ENCODE data around the gene MRPL54. TPM values are rescaled to one million over a fixed set of nuclear protein-coding genes. Genes with fewer than 3 reads are reported as not detected.

MRPL54 gene
- polyA plus RNA-seq, 2 of the 4 experiments (the other 2 are of a cell fraction) = 30.8 to 47.5 TPM

GRCh38 chr19:3798137-3798536 is 35.7 kb downstream of the MRPL54 start:
- TF ChIP-seq JUN (IDR thresholded peaks at IDR 0.05) (no peak), JUNB (IDR thresholded peaks at IDR 0.05) (no peak), RFX5 (IDR thresholded peaks at IDR 0.05) (no peak), TFCP2L1 (CRISPR knock-in tag; IDR thresholded peaks at IDR 0.05) (no peak), EP300 (IDR thresholded peaks at IDR 0.05) (no peak), PBX3 (IDR thresholded peaks at IDR 0.05) (no peak), CEBPB (IDR thresholded peaks at IDR 0.05) (no peak), TP53 (CRISPR knock-in tag; IDR thresholded peaks at IDR 0.05) (no peak), CBX8 (IDR thresholded peaks at IDR 0.05) (no peak), POLR2A (IDR thresholded peaks at IDR 0.05; ENCODE audit: low read length) (no peak), FOSB (CRISPR knock-in tag; IDR thresholded peaks at IDR 0.05) (no peak), KDM1A (IDR thresholded peaks at IDR 0.05; ENCODE audit: low read depth) (no peak), MAX (IDR thresholded peaks at IDR 0.05) (no peak), HEYL (CRISPR knock-in tag; IDR thresholded peaks at IDR 0.05) (no peak), CTCF (IDR thresholded peaks at IDR 0.05) (no peak), ZNF302 (CRISPR knock-in tag; IDR thresholded peaks at IDR 0.05) (no peak)
- 38% methylated on average over 6 of the region's 6 CpGs for WGBS (ENCODE audit: missing lambda C conversion rate)
- ATAC-seq (no peak), DNase-seq (ENCODE audit: low read depth in 1 of 2, low spot score in 1 of 2) (no peak), FAIRE-seq (no peak)
- peaks cover 16% of the 10 kb centered on the region; the same call in 2 of the 3 replicates for H3K9me3 ChIP-seq
- no peak overlapping the region for H3K27ac ChIP-seq
- ChIA-PET POLR2A (interaction anchor here (0.6 kb wide), 1 partner anchor 35 kb away, joined by 4 read pairs; no protein-coding TSS in a partner anchor), CTCF (no interaction called here)
- no peak overlapping the region for H3K4me2 ChIP-seq
- H3K4me3 ChIP-seq = no peak overlapping the region
- no peaks in the 10 kb centered on the region for H3K4me1 ChIP-seq

- WGBS (ENCODE audit: missing lambda C conversion rate) = 68% methylated on average over 20 of the region's 21 CpGs
- TF ChIP-seq NPAS2 (CRISPR knock-in tag; IDR thresholded peaks at IDR 0.05; ENCODE audit: borderline replicate concordance) = no peak
- no peak for TF ChIP-seq FOXS1 (CRISPR knock-in tag; IDR thresholded peaks at IDR 0.05)
- TF ChIP-seq HES2 (IDR thresholded peaks at IDR 0.05) = no peak
- TF ChIP-seq SREBF2 (IDR thresholded peaks at IDR 0.05) = no peak
- TF ChIP-seq FOSL2 (IDR thresholded peaks at IDR 0.05) = no peak
- TF ChIP-seq FOSL2 (CRISPR knock-in tag; IDR thresholded peaks at IDR 0.05) = no peak
- POLR2A ChIA-PET = no interaction called here
- no peaks in the 10 kb centered on the region for H3K4me1 ChIP-seq
- ATAC-seq (no peak), FAIRE-seq (no peak), DNase-seq (ENCODE audit: low read depth in 1 of 2, low spot score in 1 of 2) (no peak)
- peaks cover 16% of the 10 kb centered on the region; the same call in 2 of the 3 replicates for H3K9me3 ChIP-seq
- H3K27ac ChIP-seq = no peak overlapping the region
- no peak overlapping the region for H3K4me2 ChIP-seq
- CTCF ChIA-PET = no interaction called here
- H3K4me3 ChIP-seq = no peak overlapping the region
Observed at GRCh38 chr19:3800996-3801395, 38.5 kb downstream of the MRPL54 start.

GRCh38 chr19:3801412-3802096 is 39.1 kb downstream of the MRPL54 start:
- Histone ChIP-seq H3K9me3 (peaks cover 11% of the 10 kb centered on the region; the same call in 2 of the 3 replicates), H3K4me2 (no peak overlapping the region), H3K4me3 (no peak overlapping the region), H3K27ac (no peak overlapping the region), H3K4me1 (no peaks in the 10 kb centered on the region)
- WGBS (ENCODE audit: missing lambda C conversion rate) = 38% methylated on average over 39 of the region's 46 CpGs
- 0 out of 6 replicates have a peak, but pooled peaks have one; percentile 28 to 34 for ATAC-seq
- POLR2A ChIA-PET = no interaction called here
- FAIRE-seq = no peak
- CTCF ChIA-PET = no interaction called here
- no peak for DNase-seq (ENCODE audit: low read depth in 1 of 2, low spot score in 1 of 2)
- no peak for TF ChIP-seq FOXS1 (CRISPR knock-in tag; IDR thresholded peaks at IDR 0.05)
- no peak for TF ChIP-seq PHF8 (IDR thresholded peaks at IDR 0.05; ENCODE audit: borderline replicate concordance, low read depth)
- no peak for TF ChIP-seq POLR2A (IDR thresholded peaks at IDR 0.05; ENCODE audit: low read length)
- no peak for TF ChIP-seq TFCP2L1 (CRISPR knock-in tag; IDR thresholded peaks at IDR 0.05)
- TF ChIP-seq GATA3 (IDR thresholded peaks at IDR 0.05; ENCODE audit: borderline replicate concordance) = no peak
- TF ChIP-seq HES2 (IDR thresholded peaks at IDR 0.05) = no peak
- no peak for TF ChIP-seq JUN (IDR thresholded peaks at IDR 0.05)
- TF ChIP-seq KDM1A (IDR thresholded peaks at IDR 0.05; ENCODE audit: low read depth) = no peak
- no peak for TF ChIP-seq CBX2 (IDR thresholded peaks at IDR 0.05; ENCODE audit: borderline replicate concordance, low read depth)
- no peak for TF ChIP-seq FOSB (CRISPR knock-in tag; IDR thresholded peaks at IDR 0.05)
- no peak for TF ChIP-seq MAX (IDR thresholded peaks at IDR 0.05)
- TF ChIP-seq MYC (IDR thresholded peaks at IDR 0.05; ENCODE audit: borderline replicate concordance, low read length) = no peak
- TF ChIP-seq ZSCAN20 (CRISPR knock-in tag; IDR thresholded peaks at IDR 0.05) = no peak
- no peak for TF ChIP-seq HOXA7 (CRISPR knock-in tag; IDR thresholded peaks at IDR 0.05)
- TF ChIP-seq SMC3 (IDR thresholded peaks at IDR 0.05) = no peak
- no peak for TF ChIP-seq ZC3H11A (IDR thresholded peaks at IDR 0.05)
- no peak for TF ChIP-seq EP300 (IDR thresholded peaks at IDR 0.05)
- TF ChIP-seq ESRRA (IDR thresholded peaks at IDR 0.05; ENCODE audit: borderline replicate concordance, low read length) = no peak

Measured in A549 (cell line).